ENCODE results near the gene GPR143. TPM values are rescaled to one million over a fixed set of nuclear protein-coding genes. Genes with fewer than 3 reads are reported as not detected.

GPR143 gene
- total RNA-seq, 2 donors from 2014 or later, result 0.62 to 0.74 TPM

DNA sequence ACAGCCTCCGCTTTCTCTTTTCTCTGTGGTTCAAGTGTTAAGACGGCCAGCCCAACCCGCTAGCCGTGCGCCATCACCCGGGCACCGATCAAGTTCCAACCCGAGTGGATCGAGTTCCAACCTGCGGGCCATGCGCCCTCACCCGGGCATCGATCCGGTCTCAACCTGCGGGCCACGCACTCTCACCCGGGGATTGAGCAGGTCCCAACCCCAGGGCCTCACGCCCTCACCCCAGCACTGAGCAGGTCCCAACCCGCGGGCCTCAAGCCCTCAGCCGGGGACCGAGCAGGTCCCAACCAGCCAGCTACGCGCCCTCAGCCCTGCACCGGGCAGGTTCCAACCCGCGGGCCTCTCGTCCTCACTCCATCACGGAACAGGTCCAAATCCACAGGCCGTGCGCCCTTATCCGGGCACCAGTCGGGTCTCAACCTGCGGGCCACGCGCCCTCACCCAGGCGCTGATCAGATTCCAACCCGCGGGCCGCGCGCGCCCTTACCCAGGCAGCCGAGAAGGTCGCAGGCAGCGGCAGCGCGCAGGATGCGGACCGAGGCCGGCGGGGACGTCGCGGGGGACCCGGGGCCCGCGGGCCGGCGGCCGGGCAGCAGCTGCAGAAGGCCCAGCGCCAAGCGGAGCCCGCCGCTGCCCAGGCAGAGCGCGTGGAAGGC, 443 bp downstream of the GPR143 start:
- Histone ChIP-seq H3K9ac (ENCODE audit: low read depth in 2 of 2, low read length in 2 of 2) (no peak overlapping the region), H3K4me3 (no peak overlapping the region), H3K36me3 (no peaks in the 10 kb centered on the region), H3K9me3 (no peaks in the 10 kb centered on the region), H3K4me1 (no peaks in the 10 kb centered on the region), H3K27me3 (peaks cover 9% of the 10 kb centered on the region), H3K27ac (no peak overlapping the region)
- TF ChIP-seq, protein P1, sequence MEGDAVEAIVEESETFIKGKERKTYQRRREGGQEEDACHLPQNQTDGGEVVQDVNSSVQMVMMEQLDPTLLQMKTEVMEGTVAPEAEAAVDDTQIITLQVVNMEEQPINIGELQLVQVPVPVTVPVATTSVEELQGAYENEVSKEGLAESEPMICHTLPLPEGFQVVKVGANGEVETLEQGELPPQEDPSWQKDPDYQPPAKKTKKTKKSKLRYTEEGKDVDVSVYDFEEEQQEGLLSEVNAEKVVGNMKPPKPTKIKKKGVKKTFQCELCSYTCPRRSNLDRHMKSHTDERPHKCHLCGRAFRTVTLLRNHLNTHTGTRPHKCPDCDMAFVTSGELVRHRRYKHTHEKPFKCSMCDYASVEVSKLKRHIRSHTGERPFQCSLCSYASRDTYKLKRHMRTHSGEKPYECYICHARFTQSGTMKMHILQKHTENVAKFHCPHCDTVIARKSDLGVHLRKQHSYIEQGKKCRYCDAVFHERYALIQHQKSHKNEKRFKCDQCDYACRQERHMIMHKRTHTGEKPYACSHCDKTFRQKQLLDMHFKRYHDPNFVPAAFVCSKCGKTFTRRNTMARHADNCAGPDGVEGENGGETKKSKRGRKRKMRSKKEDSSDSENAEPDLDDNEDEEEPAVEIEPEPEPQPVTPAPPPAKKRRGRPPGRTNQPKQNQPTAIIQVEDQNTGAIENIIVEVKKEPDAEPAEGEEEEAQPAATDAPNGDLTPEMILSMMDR (IDR thresholded peaks at IDR 0.05), result no peak
- DNase-seq, result no peak
- intact Hi-C loops (cut with DNase I), result no loop called here

DNA sequence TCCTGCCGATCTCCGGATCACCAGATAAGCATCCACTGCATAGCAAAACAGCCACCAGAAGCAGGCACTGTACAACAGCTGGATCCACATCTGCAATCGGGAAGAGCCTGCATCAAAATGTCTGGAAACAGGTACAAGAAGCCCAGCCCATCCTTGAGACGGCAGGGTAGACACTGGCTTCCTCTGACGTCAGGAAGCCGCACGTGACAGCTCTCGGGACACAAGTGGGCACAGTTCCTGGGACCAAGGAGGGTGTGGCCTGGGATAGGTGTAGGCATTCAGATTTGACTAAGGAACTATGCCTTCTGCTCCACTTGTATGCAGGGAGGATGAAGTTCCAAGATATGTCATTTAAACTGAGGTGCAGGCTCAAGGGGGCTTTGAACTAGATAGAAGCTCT, 6.3 kb downstream of the GPR143 start:
- DNase-seq, result no peak
- intact Hi-C loops (cut with DNase I), result no loop called here

DNA sequence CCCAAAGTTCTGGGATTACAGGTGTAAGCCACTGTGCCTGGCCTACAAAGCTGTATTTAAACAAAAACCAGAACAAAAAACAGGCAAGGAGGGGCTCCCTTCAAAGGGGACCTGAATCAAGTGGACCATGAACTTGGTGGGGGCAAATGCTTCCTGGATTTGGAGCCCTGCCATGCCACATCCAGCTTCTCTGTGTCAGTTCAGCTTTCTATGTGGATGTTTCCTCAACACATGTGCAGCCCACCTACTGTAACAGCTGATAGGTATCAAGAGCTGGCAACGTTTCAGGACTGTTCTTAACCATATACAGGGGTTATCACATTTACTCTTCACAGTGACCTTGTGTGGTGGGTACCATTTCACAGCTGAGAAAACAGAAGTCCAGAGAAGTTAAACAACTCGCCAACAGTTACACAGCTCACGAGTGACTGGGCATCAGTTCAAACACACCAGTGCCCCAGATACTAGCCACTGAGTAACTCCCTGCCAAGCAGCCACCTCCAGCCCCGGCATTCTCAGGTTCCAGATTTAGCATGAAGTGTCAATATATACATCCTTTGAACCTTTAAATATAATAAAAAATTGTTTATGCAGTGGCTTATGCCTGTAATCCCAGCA, 7.5 kb downstream of the GPR143 start:
- H3K27me3 ChIP-seq, result no peaks in the 10 kb centered on the region
- no peaks in the 10 kb centered on the region for H3K4me1 ChIP-seq
- H3K36me3 ChIP-seq, result no peaks in the 10 kb centered on the region
- no peak for DNase-seq
- TF ChIP-seq, protein P1 (IDR thresholded peaks at IDR 0.05), result no peak
- no peak overlapping the region for H3K4me3 ChIP-seq
- H3K9me3 ChIP-seq, result no peaks in the 10 kb centered on the region
- H3K9ac ChIP-seq (ENCODE audit: low read depth in 2 of 2, low read length in 2 of 2), result no peak overlapping the region
- intact Hi-C loops (cut with DNase I), result no loop called here
- H3K27ac ChIP-seq, result no peak overlapping the region

More for the DNA sequence above, 6.3 kb downstream of the GPR143 start:
- H3K9me3 ChIP-seq, result no peaks in the 10 kb centered on the region
- H3K4me1 ChIP-seq, result no peaks in the 10 kb centered on the region
- H3K9ac ChIP-seq (ENCODE audit: low read depth in 2 of 2, low read length in 2 of 2), result no peak overlapping the region
- no peak overlapping the region for H3K4me3 ChIP-seq
- H3K27me3 ChIP-seq, result no peaks in the 10 kb centered on the region
- TF ChIP-seq, protein P1 (IDR thresholded peaks at IDR 0.05), result no peak
- H3K36me3 ChIP-seq, result no peaks in the 10 kb centered on the region
- no peak overlapping the region for H3K27ac ChIP-seq

DNA sequence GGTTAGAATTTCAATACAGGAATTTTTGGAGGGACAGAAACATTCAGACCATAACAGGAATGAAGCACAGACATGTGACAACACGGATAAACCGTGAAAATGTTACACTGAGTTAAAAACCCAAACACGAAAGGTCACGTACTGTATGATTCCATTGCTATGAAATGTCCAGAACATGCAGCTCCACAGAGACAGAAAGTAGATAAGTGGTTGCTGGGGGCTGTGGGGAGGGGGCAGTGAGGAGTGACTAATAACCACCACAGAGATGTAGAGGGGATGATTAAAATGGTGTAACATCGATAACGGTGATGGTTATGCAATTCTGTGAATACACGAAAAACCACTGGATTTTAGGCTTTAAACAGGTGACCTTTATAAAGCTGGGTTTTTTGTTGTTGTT, 8.3 kb downstream of the GPR143 start:
- TF ChIP-seq, protein P1 (IDR thresholded peaks at IDR 0.05), result no peak
- intact Hi-C loops (cut with DNase I), result no loop called here

DNA sequence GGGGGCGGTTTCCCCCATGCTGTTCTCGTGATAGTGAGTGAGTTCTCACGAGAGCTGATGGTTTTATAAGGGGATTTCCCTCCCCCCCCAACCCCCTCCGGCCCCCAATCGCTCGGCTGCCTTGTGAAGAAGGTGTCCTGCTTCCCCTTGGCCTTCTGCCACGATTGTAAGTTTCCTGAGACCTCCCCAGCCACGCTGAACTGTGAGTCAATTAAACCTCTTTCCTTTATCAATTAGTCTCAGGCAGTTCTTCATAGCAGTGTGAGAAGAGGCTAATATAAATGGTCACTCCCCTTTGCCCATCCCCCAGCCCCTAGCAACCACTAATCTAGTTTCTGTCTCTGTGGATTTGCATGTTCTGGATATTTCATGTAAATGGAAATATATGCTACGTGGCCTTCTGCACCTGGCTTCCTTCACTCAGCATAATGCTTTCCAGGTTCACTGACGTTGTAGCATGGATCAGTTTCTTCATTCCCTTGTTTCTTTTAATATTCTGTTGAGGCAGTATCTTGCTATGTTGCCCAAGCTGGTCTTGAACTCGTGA, 16.4 kb downstream of the GPR143 start:
- DNase-seq, result no peak
- Histone ChIP-seq H3K27ac (no peak overlapping the region), H3K4me1 (no peaks in the 10 kb centered on the region), H3K9me3 (no peaks in the 10 kb centered on the region), H3K4me3 (no peak overlapping the region), H3K36me3 (no peaks in the 10 kb centered on the region), H3K9ac (ENCODE audit: low read depth in 2 of 2, low read length in 2 of 2) (no peak overlapping the region), H3K27me3 (no peaks in the 10 kb centered on the region)
- intact Hi-C loops (cut with DNase I), result no loop called here
- TF ChIP-seq, protein P1 (IDR thresholded peaks at IDR 0.05), result no peak

More for the DNA sequence above, 8.3 kb downstream of the GPR143 start:
- no peak for DNase-seq
- Histone ChIP-seq H3K4me1 (no peaks in the 10 kb centered on the region), H3K9me3 (no peaks in the 10 kb centered on the region), H3K36me3 (no peaks in the 10 kb centered on the region), H3K4me3 (no peak overlapping the region), H3K9ac (ENCODE audit: low read depth in 2 of 2, low read length in 2 of 2) (no peak overlapping the region), H3K27ac (no peak overlapping the region), H3K27me3 (no peaks in the 10 kb centered on the region)

All from colonic mucosa (tissue), 4 donors.